ENCODE results near the gene FNDC8.

DNA sequence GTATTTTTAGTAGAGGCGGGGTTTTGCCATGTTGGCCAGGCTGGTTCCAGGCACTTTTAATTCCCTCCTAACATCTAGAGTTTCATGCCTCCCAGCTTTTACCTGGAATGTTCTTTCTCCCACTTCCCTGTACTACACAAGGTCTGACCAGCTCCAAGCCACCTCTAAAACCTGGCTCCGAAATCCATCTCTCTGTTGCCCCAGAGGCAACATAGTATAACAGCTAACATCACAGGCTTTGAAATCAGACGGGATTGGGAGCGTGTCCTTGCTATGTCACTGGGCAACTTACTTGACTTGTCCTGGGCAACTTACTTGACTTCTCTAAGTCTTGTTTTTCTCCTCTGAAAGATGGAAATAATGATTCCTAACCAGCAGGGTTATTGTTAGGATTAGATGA is 41.3 kb downstream of the FNDC8 start:
- TF ChIP-seq, protein P1, sequence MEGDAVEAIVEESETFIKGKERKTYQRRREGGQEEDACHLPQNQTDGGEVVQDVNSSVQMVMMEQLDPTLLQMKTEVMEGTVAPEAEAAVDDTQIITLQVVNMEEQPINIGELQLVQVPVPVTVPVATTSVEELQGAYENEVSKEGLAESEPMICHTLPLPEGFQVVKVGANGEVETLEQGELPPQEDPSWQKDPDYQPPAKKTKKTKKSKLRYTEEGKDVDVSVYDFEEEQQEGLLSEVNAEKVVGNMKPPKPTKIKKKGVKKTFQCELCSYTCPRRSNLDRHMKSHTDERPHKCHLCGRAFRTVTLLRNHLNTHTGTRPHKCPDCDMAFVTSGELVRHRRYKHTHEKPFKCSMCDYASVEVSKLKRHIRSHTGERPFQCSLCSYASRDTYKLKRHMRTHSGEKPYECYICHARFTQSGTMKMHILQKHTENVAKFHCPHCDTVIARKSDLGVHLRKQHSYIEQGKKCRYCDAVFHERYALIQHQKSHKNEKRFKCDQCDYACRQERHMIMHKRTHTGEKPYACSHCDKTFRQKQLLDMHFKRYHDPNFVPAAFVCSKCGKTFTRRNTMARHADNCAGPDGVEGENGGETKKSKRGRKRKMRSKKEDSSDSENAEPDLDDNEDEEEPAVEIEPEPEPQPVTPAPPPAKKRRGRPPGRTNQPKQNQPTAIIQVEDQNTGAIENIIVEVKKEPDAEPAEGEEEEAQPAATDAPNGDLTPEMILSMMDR (IDR thresholded peaks at IDR 0.05; ENCODE audit: poor library complexity), result no peak
- TF ChIP-seq EZH2 (IDR thresholded peaks at IDR 0.05; ENCODE audit: borderline replicate concordance), result no peak

All from hepatocyte (in vitro differentiated cells).